ENCODE measurements around the gene ZBTB44.

GRCh38 chr11:130263351-130263750 lies 51.4 kb downstream of the ZBTB44 start:
- TF ChIP-seq CTCF (IDR thresholded peaks at IDR 0.05): no peak
- no peak for TF ChIP-seq POLR2A (IDR thresholded peaks at IDR 0.05)

Measured in esophagus squamous epithelium (tissue), 4 donors.